CD4-positive, alpha-beta T cell treated with Interleukin-15 for 1 hour (primary cell): ENCODE results near the gene NPEPL1.

Source experiments
- DNase-seq: peaks from one replicate; pipeline ENCODE4 v3.0.0-alpha.2; 2020

The NPEPL1 gene

GRCh38 chr20:58657986-58658385 is 34.6 kb upstream of the NPEPL1 start:
- DNase-seq = no peak

- no peak for DNase-seq
These were observed 33.8 kb upstream of the NPEPL1 start for GRCh38 chr20:58658760-58659159.

DNA sequence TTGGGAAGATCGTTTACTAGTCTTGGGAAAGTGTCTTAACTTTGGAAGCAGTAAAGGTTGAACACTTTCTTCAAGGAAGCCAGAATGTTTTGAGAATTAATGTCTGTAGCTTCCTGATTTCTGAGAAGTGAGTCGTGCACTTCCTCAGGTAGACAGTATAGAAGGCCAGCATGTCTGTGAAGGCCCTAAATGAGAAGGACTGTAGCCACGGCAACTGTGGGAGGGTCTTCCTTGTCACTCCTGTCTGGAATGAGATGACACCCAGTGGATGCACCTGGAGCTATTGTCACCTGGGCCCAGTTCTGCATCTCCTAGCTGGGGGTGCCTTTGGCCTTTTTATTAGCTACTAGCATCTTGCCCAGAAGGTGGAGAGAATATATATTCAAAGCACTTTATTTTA is 32.8 kb upstream of the NPEPL1 start:
- peak; percentile 56 for DNase-seq

DNA sequence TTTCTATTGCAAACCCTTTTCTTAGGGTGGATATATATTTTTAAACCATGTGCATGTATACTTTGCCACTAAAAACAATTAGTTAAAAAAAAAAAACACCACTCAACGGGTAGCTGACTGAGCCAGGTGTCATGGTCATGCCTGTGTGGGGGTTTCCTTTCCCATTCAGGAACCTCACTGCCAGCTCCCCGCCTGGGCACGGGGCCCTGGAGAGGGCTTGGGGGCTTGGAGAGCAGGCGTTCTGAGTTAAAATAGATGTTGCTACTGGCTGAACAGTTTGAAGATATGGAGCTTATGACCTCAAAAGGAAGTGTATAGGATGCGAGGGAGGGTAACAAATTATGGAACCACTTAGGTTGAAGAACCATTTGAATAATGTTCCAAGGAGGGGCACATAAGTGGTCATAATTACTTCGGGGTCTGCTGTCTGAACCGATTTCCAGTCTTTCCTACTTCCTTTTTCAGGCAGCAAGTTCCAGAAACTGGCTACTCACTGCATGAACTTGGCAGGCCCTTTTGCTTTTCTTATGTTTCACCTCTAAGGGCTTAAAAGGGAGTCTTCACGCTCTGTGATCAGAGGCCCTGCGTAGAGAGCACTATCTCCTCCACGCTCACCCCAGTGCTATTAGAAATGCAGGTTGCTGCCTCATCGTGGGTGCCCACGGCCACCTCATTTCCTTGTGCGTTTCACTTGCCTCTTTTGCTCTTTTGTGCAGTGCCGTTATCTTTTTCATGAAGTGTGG is 31.6 kb upstream of the NPEPL1 start:
- peak; percentile 54 for DNase-seq

DNA sequence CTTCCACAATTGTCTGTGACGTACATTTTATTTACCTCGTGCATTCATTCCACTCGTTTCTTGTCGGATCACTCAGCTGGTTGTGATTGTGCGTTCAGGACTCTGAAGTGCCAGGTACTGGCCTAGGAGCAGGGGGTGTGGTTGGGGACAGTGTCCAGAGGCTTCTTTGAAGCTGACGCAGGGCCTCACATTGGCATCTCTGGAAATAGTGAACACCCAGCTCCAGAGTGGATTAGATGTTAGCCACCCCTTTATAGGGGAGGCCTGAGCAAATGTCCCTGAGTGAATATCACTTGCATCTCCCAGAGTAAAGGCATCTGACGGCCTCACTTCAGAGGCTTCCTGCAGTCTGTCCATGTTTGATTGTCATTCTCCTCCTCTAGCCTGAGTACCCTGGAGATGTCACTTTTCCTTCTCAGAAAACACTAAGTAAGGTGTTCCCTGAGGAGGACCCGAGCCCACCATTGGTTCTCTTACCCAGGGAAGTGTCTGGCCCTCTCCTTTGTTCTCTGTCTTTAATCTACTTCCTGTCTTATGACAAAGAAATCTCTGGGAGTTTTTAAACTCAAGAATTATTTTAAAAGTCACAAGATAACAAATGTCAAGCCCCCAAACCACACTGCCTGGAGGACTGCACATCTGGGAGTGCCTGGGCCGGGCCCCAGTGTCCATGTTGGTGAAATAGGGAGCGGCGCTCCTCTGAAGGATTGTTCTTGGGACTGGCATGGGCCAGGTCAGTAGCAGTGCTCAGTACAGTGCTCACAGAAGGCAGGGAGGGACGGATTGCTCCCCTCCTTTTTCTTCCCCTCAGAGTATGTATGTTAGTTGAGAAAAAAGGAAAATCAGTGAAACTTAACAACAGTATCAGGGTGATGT is 30.8 kb upstream of the NPEPL1 start:
- DNase-seq = no peak

- DNase-seq = no peak
These were observed 28.3 kb upstream of the NPEPL1 start for GRCh38 chr20:58664331-58664730.

DNA sequence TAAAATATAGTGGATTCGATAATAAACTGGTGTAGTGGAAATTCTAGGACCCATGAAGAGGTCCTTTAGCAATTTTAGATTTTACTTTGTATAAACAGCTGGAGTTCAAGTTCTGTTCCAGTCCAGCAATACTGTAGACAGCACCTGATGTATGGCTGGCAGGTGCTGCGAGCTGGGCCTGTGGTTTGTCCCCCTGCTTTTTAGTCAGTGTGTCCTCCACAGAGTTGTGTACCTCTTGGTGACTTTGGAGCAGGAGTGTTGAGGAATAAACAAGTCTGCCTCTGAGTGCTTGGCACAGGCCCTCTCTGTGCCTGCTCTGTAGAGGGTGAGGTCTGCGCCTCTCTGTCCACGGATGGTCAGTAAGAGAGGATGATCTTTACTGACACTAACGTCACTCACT is 27.7 kb upstream of the NPEPL1 start:
- no peak for DNase-seq

DNA sequence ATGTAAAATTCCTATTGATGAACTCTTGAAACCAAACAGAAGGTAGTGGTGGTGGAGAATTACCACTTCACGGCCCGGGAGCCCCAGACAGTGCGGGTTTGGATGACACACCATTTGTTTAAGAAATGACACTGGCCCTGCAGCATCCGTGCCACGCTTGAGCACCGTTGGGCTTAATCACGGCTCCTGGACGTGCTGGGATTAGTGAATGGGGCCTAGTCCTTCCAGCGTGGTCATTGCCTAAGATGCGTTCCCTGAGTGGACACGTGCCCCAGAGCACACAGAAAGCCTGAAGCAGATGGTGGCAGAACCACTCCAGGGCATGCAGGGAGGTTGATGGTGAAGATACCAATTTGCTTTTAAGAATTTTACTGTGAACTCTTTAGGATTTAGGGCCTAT is 27.0 kb upstream of the NPEPL1 start:
- no peak for DNase-seq

DNA sequence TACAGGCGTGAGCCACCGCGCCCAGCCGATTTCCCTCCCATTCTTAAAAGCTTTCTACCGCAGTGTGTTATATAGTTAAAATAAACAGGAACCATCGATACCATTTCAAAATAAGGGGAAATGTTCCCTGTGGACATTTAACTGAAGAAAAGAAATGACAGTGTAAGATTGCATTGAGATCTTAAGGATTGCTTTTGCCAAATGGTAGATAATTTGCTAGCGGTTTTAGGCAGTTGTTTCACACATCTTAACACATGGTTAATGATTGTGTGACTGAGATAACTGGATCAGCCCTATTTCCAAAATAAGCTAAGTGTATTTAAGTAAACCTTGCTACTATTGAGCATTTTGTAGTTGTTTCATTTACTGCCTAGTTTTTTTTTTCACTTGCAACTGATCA is 25.9 kb upstream of the NPEPL1 start:
- DNase-seq = no peak

GRCh38 chr20:58667975-58668374 is 24.6 kb upstream of the NPEPL1 start:
- no peak for DNase-seq

DNA sequence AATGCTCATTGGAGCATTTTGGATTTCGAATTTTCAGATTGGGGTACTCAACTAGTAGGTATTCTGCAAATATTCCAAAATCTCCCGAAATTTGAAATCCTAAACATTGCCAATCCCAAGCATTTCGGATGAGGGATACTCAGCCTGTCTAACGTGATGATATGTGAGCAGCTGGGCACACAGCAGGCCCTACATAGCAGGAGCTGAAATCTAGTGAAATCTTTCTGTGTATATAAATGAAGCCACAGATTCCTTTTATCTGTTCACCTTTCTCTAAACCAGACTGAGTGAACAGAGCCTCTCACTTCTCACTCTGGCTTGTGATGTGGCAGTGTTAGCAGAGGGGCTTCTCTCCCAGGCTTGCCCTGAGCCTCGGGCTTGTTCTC is 23.7 kb upstream of the NPEPL1 start:
- DNase-seq = no peak

DNA sequence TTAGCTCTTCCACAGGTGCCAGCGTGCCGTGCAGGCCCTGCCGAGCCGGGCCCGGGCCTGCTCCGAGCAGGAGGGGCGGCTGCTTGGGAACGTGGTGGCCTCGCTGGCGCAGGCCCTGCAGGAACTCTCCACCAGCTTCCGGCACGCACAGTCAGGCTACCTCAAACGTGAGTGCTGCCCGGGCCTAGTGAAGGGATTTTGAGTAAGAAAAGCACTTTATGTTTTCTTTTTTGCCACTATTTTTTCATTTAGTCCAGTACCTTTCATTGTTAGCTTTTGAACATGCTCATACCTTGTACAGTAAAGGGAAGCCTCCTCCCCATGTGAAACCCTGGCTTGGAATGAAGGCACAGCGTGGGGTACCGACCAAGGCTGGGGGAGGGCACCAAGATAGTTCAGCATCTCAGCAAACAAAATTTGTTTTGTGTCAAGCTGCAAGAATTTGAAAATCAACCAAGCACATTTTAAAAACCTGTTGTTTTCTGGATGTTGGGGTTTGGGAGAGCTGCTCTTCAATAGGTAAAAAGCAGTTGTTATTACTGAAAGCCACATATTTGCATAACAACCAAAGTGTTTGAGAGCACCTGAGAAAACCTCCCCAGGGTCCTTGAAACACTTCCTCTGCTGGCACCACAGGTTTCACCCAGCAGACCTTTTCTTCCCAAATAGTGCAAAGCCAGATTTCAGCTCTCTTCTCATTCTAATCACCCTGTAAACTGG is 23.2 kb upstream of the NPEPL1 start:
- DNase-seq = no peak

DNA sequence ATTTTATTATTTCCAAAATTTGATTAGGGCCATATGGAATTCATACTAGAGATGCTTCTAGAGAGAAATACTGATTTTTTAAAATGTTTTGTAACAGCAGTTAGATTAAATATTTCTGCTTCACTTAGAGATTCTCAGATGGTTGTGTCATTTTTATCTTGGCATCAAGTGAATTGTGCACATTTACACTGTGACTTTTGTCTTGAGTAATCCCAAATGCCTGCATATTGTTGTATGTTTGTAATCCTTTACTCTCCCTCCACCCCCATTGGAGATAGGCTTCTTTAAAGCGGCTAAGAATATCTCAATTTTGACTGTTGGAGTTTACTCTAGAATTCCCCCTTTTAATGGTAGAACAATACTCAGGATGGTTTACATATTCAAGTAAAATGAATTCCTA is 22.5 kb upstream of the NPEPL1 start:
- no peak for DNase-seq

DNA sequence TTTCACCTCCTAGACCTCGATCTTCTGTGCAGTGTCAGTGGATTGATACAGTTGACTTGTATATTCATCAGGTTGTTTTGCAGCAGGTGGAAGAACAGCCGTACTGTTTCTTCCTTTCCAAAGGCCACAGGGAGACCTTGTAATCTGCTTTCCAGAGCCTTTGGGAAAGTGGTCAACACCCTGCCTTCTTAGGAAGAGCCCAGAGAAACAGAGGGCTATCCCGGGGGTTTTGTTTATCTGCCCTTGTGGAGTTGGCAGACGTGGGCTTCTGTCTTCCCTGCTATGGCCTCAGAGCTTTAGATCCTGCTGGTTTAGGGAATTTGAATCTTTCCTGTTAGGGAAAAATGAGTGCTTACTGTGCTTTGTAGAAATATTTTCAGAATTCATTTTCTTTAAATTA is 21.9 kb upstream of the NPEPL1 start:
- DNase-seq = no peak

DNA sequence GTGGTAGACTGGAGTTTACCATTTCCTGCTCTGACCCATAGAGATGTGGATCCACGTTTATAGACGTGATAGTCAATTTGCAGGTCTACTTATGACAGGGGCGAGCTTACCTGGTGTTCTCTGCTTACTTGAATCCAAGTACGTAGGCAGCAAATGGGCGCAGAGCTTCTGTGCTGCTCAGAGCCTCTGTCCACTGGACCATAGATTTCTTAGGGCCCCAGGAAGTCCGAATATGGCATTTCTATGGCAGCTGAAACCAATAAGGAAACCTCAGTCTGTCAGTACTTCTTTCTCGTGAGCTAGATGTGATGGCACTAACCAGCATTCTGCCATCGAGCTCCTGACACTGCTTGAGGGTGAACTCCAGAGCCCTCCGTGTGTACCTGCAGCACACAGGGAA is 19.5 kb upstream of the NPEPL1 start:
- DNase-seq = no peak

GRCh38 chr20:58675146-58675584 is 17.4 kb upstream of the NPEPL1 start:
- no peak for DNase-seq

DNA sequence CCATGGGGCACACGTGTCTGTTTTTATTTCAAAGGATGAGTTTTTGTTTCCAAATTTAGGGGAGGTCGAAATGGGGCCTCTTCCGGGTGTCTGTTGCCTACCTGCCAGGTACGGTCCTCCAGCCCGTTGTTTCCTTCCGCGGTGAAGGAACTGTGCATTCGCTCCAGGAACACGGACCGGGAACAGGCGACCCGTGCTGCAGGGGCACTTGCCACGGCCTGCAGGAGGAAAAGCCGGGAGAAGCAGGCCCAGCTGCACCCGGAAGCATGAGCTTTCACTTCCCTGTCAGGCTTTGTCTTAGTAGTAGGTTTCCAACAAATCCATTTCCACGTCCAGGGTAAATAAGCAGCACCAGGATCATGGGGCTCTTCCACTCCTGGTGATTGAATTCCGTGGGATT is 17.0 kb upstream of the NPEPL1 start:
- DNase-seq = no peak

GRCh38 chr20:58676161-58676560 is 16.4 kb upstream of the NPEPL1 start:
- no peak for DNase-seq

GRCh38 chr20:58677079-58677604 is 15.5 kb upstream of the NPEPL1 start:
- no peak for DNase-seq

DNA sequence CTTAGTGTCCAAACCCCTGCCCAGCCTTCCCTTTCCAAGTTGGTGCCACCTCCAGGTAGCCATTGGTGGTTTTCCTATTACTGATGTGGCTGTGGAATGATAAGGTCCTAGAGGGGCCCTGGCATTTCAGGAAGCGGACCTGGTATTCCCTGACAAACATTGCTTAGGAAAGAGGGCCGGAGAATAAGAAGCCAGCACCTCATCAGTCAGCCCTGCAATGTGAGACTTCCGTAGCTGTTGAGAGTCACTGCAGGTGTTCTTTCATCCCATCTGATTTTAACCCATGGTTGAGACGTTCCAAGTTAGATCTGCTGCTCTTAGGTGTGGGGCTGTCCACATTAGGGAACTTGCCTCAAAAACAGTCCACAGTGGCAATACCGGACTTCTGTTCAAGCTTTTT is 14.8 kb upstream of the NPEPL1 start:
- DNase-seq = no peak

DNA sequence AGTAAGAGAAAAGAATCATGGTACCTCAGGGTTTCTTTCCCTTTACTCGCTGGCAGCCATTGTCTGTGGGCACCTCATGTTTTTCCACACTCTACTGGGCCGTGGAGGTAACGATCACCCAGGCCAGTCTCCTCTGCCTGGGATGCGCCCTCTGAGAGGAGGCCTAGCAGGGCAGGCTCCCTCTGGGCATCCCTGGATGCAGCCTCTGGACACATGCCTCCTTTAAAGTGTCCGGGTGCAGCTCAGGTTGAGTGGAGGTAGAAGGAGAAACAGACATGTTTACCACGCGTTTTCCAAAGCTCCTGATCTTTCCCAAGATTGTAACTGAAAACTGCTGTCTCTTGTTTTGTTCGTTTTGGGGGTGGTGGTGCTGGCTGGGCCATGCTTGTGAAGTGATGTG is 13.8 kb upstream of the NPEPL1 start:
- no peak for DNase-seq

DNA sequence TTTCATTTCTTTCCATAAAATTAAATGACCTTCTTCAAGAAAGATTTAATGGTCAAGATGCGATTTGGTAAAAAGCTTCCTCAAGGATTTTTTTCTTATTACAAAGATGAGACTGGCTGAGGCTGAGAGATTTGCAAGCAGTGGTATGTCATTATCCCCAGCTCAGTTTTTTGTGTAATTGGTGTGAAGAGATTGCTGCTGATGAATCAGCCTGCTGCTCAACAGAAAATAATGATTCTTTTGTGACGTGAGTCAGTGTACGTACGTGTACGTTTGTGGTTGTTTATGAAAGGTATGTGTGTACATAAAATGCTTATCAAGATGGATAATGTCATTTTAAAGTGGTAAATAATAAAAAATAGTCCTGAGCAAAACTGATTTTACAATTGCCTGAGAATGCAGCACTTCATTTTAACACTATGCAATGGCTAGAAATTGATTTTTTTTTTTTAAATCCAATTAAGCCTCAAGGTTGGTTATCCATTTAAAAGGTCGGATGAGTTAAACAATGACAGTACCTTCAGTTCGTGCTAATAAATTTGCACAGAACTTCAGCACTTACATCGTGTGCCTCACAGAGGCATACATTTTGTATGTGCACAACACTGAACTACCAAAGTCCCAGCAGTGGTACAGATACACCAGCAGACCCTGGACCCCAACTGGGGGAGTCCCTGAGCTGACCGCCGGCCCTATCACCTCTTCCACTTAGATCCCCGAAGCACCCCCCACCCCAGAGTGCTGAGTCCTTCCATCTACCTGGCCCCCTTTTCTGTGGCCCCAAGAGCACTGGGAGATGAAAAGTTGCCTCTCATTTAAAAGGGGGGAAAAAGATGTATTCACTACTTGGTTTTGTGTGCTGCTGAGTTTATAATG is 9.7 kb upstream of the NPEPL1 start:
- DNase-seq = no peak
